BJ (cell line): ENCODE data around the gene ZNF718. TPM values are rescaled to one million over a fixed set of nuclear protein-coding genes. Genes with fewer than 3 reads are reported as not detected.
"Not testable (repeated sequence)": the region's sequence is repeated elsewhere in the genome, so short reads cannot be mapped to it uniquely, and the experiment has no call there.

Experiments used
- CTCF ChIA-PET: fragments of 350-600 bp; formaldehyde crosslinking; extraction: SDS; loops from one replicate; lab custom pipeline; 2021; ENCODE audit warnings: antibody characterized with exemption, inconsistent platforms; lab: Yijun Ruan, JAX
- POLR2A ChIA-PET: fragments of 300-600 bp; sonication (Branson Sonifier 250); formaldehyde crosslinking; extraction: SDS; loops from one replicate; lab custom pipeline; 2021; ENCODE audit warnings: antibody characterized with exemption; lab: Charles Lee
- DNase-seq: peaks from one replicate; pipeline ENCODE4 v3.0.0-alpha.2; 2011; ENCODE audit warnings: low read depth
- H3K27me3 ChIP-seq: 2 replicates; pipeline ENCODE4 v1.6.0; 2011; ENCODE audit warnings: low read length; ENCODE audit not compliant: control insufficient read depth, insufficient read depth
- H3K36me3 ChIP-seq: 2 replicates; pipeline ENCODE4 v1.5.1; 2011; ENCODE audit warnings: low read length; ENCODE audit not compliant: control insufficient read depth, insufficient read depth
- H3K4me3 ChIP-seq: 2 replicates; pipeline ENCODE4 v1.5.1; 2011; ENCODE audit warnings: low read depth, mild to moderate bottlenecking, control low read depth, low read length
- polyA plus RNA-seq: library from polyadenylated mRNA; depleted of rRNA; stranded (reverse); fragments of >200 nt; gene quantifications from 2 replicates; pipeline ENCODE4 v1.2.3, GENCODE V29; 2011
- TF ChIP-seq, protein P1 (sequence below): IDR thresholded peaks from 2 replicates; pipeline ENCODE4 v1.5.1; 2011; ENCODE audit warnings: low read depth, mild to moderate bottlenecking, control low read depth, inconsistent platforms, low read length, moderate library complexity; ENCODE audit not compliant: insufficient read depth

ZNF718 gene
- polyA plus RNA-seq, 1 experiment, result 1.6 TPM

DNA sequence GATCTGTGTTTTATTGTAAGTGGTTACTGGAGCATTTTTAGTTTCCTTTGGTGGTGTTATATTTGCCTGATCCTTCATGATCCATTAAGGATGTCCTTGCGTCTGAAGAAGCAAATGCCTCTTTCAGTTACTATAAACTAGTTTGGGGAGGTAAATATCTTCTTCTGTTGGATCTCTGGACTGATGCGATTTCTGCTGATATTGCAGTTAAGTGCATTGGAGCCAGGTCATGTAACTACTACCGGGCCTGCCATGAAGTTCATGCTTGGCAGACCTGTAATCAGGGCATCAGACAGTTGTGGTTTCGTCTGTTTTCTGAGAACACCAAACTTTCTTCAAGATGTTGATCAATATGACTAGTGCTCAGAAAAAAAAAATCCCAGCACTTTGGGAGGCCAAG lies 22.9 kb downstream of the ZNF718 start:
- CTCF ChIA-PET, result no interaction called here
- TF ChIP-seq, protein P1, sequence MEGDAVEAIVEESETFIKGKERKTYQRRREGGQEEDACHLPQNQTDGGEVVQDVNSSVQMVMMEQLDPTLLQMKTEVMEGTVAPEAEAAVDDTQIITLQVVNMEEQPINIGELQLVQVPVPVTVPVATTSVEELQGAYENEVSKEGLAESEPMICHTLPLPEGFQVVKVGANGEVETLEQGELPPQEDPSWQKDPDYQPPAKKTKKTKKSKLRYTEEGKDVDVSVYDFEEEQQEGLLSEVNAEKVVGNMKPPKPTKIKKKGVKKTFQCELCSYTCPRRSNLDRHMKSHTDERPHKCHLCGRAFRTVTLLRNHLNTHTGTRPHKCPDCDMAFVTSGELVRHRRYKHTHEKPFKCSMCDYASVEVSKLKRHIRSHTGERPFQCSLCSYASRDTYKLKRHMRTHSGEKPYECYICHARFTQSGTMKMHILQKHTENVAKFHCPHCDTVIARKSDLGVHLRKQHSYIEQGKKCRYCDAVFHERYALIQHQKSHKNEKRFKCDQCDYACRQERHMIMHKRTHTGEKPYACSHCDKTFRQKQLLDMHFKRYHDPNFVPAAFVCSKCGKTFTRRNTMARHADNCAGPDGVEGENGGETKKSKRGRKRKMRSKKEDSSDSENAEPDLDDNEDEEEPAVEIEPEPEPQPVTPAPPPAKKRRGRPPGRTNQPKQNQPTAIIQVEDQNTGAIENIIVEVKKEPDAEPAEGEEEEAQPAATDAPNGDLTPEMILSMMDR, result no peak
- H3K4me3 ChIP-seq, result no peak overlapping the region
- DNase-seq, result no peak
- no peaks in the 10 kb centered on the region for H3K27me3 ChIP-seq
- POLR2A ChIA-PET, result no interaction called here
- H3K36me3 ChIP-seq, result peaks cover 2% of the 10 kb centered on the region; the same call in 1 of the 2 replicates

DNA sequence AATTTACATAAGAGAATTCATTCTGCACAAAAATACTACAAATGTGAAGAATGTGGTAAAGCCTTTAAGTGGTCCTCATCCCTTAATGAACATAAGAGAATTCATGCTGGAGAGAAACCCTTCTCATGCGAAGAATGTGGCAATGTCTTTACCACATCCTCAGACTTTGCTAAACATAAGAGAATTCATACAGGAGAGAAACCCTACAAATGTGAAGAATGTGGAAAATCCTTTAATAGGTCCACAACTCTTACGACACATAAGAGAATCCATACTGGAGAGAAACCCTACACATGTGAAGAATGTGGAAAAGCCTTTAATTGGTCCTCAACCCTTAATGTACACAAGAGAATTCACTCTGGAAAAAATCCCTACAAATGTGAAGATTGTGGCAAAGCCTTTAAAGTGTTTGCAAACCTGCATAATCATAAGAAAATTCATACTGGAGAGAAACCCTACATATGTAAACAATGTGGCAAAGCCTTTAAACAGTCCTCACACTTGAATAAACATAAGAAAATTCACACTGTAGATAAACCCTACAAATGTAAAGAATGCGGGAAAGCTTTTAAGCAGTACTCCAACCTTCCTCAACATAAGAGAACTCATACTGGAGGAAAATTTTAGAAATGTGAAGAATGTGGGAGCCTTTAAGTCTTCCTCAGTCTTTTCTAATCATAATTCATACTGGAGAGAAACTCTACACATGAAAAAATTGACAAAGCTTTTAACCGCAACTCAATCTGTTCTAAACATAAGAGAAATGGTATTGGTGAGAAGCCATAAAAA lies 37.4 kb downstream of the ZNF718 start:
- TF ChIP-seq, protein P1, result no peak
- Histone ChIP-seq H3K27me3 (no peaks in the 10 kb centered on the region), H3K36me3 (no peaks in the 10 kb centered on the region), H3K4me3 (no peak overlapping the region)
- no peak for DNase-seq
- ChIA-PET CTCF (no interaction called here), POLR2A (no interaction called here)

DNA sequence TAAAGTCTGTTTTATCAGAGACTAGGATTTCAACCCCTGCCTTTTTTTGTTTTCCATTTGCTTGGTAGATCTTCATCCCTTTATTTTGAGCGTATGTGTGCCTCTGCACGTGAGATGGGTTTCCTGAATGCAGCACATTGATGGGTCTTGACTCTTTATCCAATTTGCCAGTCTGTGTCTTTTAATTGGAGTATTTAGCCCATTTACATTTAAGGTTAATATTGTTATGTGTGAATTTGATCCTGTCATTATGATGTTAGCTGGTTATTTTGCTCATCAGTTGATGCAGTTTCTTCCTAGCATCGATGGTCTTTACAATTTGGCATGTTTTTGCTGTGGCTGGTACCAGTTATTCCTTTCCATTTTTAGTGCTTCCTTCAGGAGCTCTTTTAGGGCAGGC lies 45.3 kb downstream of the ZNF718 start:
- H3K4me3 ChIP-seq, H3K27me3 ChIP-seq, CTCF ChIA-PET: not testable (repeated sequence)

DNA sequence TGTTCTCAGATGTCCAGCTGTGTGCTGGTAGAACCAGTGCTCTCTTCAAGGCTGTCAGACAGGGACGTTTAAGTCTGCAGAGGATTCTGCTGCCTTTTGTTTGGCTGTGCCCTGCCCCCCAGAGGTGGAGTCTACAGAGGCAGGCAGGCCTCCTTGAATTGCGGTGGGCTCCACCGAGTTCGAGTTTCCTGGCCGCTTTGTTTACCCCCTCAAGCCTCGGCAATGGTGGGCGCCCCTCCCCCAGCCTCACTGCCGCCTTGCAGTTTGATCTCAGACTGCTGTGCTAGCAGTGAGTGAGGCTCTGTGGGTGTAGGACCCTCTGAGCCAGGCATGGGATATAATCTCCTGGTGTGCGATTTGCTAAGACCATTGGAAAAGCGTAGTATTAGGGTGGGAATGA lies 47.0 kb downstream of the ZNF718 start:
- POLR2A ChIA-PET, CTCF ChIA-PET, H3K27me3 ChIP-seq, H3K36me3 ChIP-seq, H3K4me3 ChIP-seq, DNase-seq: not testable (repeated sequence)

More for the DNA sequence above, 45.3 kb downstream of the ZNF718 start:
- DNase-seq, POLR2A ChIA-PET, H3K36me3 ChIP-seq: not testable (repeated sequence)

DNA sequence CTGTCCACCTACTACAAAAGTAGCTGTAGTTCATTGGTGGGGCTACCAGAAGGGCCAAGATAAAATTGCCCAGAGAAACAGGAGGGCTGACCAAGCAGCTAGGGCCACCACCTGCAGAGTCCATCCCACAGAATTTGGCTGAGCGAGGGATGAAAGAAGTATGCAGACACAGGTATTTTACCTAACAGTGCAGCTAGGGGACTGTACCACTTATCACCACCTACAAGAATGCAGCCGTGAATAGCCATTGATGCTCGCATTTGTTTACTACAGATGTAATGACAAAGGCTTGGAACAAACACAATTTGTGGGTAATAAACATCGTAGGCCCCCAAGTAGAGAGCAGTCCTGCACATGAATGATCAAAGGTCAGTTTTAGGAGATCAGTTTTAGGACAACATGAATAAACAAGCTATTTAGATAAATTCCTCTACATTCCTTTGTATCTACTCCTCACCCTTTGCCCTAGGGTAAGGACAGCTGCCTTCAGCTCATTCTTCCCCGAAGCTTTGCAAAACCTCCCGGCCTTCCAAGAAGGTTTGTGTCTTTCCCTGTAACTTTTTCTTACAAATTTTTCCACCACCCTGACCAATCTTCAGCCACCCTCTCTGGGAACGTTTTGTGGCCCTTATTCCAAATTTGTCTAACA lies 49.5 kb downstream of the ZNF718 start:
- no peak overlapping the region for H3K4me3 ChIP-seq
- no peaks in the 10 kb centered on the region for H3K27me3 ChIP-seq
- no peak for DNase-seq
- no peaks in the 10 kb centered on the region for H3K36me3 ChIP-seq
- TF ChIP-seq, protein P1, result no peak
- ChIA-PET POLR2A (no interaction called here), CTCF (no interaction called here)

DNA sequence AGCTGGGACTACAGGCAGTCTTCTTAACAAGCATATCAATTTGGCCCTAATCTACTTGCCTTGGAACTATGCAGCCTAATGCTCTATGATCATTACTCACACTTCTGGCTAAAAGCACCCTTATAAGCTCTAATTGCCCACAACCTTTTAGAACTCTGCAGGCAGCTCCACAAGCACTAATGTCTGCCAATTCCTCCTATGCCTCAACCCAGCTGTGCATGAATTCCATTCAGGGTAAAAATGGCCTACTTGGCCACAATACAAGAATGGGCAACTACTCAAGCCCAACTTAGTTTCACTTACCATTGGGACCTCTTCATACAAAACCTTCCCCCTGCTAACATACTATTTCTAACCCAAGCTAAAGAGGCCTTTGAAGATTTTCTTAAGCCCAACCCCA lies 51.7 kb downstream of the ZNF718 start:
- H3K4me3 ChIP-seq, result no peak overlapping the region
- TF ChIP-seq, protein P1, result no peak
- CTCF ChIA-PET, result no interaction called here
- H3K36me3 ChIP-seq, result no peaks in the 10 kb centered on the region
- POLR2A ChIA-PET, result no interaction called here
- no peak for DNase-seq
- H3K27me3 ChIP-seq, result no peaks in the 10 kb centered on the region
